GM12878 (cell line): ENCODE results near the gene RNF32. TPM values are rescaled to one million over a fixed set of nuclear protein-coding genes. Genes with fewer than 3 reads are reported as not detected.

ENCODE experiments used
- ATAC-seq: fragments of 200-7000 bp; cut with Tn5 transposase; 3 replicates; pipeline ENCODE4 v1.9.1; 2020; ENCODE audit warnings: mild to moderate bottlenecking, moderate library complexity
- BruUV-seq: library from RNA; stranded (reverse); fragments of 400-500 nt; replicated peaks from 2 replicates; lab custom pipeline; 2021; lab: Mats Ljungman, UMichigan
- CTCF ChIA-PET: fragments of 300-600 bp; sonication (Branson Sonifier 250); formaldehyde crosslinking; extraction: SDS; loops from one replicate; lab custom pipeline; 2021; ENCODE audit warnings: inconsistent platforms; lab: Yijun Ruan, JAX
- POLR2A ChIA-PET: fragments of 350-600 bp; formaldehyde crosslinking; extraction: SDS; loops from one replicate; lab custom pipeline; 2021; ENCODE audit warnings: inconsistent platforms; lab: Charles Lee
- RAD21 ChIA-PET: fragments of 300-600 bp; sonication (Branson Sonifier 250); formaldehyde crosslinking; loops from one replicate; lab custom pipeline; 2023; ENCODE audit warnings: antibody characterized with exemption; ENCODE audit not compliant: unreplicated experiment; lab: Charles Lee
- SMC1A ChIA-PET: fragments of 300-600 bp; sonication (Branson Sonifier 250); formaldehyde crosslinking; loops from one replicate; lab custom pipeline; 2023; ENCODE audit not compliant: unreplicated experiment, uncharacterized antibody; lab: Charles Lee
- DNase-seq: peaks from one replicate; pipeline ENCODE4 v3.0.0-alpha.2; 2011; ENCODE audit warnings: low read depth, low spot score
- FAIRE-seq: peaks from 3 replicates; lab custom pipeline; 2011; peaks lifted over from hg19 to GRCh38; lab: Jason Lieb, UNC
- H2AFZ ChIP-seq: 2 replicates; pipeline ENCODE4 v1.6.0; 2011; ENCODE audit warnings: low read depth, low read length, control low read depth; ENCODE audit not compliant: control insufficient read depth
- H3K27ac ChIP-seq: 2 replicates; pipeline ENCODE4 v1.5.1; 2011; ENCODE audit warnings: control low read depth; ENCODE audit not compliant: control insufficient read depth, insufficient read depth
- H3K27me3 ChIP-seq, 2 experiments: replicated peaks in 1 of 2; 2 replicates each; pipeline versions ENCODE4 v1.6.0 to v1.6.1; 2011; ENCODE audit warnings: low read length in 1 of 2; ENCODE audit not compliant: control insufficient read depth in 2 of 2, insufficient read depth in 2 of 2
- H3K36me3 ChIP-seq, 2 experiments: 2 replicates each; pipeline ENCODE4 v1.5.1; 2011; ENCODE audit warnings: low read length in 1 of 2; ENCODE audit not compliant: control insufficient read depth in 2 of 2, insufficient read depth in 2 of 2
- H3K4me1 ChIP-seq: 2 replicates; pipeline ENCODE4 v1.6.1; 2011; ENCODE audit warnings: mild to moderate bottlenecking, low read length, moderate library complexity, mixed read lengths; ENCODE audit not compliant: control insufficient read depth, insufficient read depth
- H3K4me2 ChIP-seq: 2 replicates; pipeline ENCODE4 v1.6.0; 2011; ENCODE audit warnings: control low read depth; ENCODE audit not compliant: control insufficient read depth, insufficient read depth
- H3K4me3 ChIP-seq: fragments of 200-600 bp; sonication (generic); 2 replicates; pipeline ENCODE4 v1.5.1; 2016
- H3K79me2 ChIP-seq: 2 replicates; pipeline ENCODE4 v1.6.0; 2011; ENCODE audit warnings: low read length; ENCODE audit not compliant: control insufficient read depth, insufficient read depth
- H3K9ac ChIP-seq: 2 replicates; pipeline ENCODE4 v1.8.0; 2011; ENCODE audit warnings: low read length, control low read depth, mixed read lengths; ENCODE audit not compliant: control insufficient read depth, insufficient read depth
- H3K9me3 ChIP-seq: replicated peaks from 3 replicates; pipeline ENCODE4 v1.5.1; 2011; ENCODE audit warnings: mild to moderate bottlenecking, low read length; ENCODE audit not compliant: control insufficient read depth, insufficient read depth
- H4K20me1 ChIP-seq: 2 replicates; pipeline ENCODE4 v1.6.0; 2011; ENCODE audit not compliant: control insufficient read depth, insufficient read depth
- BRCA1 ChIP-seq: IDR thresholded peaks from 2 replicates; pipeline ENCODE4 v1.6.1; 2011; ENCODE audit warnings: low read depth, low read length, improper control_type of control experiment
- REST ChIP-seq: IDR thresholded peaks from 2 replicates; pipeline ENCODE4 v1.6.1; 2012; ENCODE audit warnings: mild to moderate bottlenecking, low read depth, low read length
- SMARCA5 ChIP-seq: fragments of 450-650 bp; IDR thresholded peaks from 2 replicates; pipeline ENCODE4 v1.6.1; 2017; ENCODE audit warnings: mild to moderate bottlenecking
- WGBS: methylation state at CpG from one replicate; pipeline ENCODE4 v1.1.6; 2016; ENCODE audit warnings: low lambda C conversion rate; ENCODE audit not compliant: insufficient replicate concordance, insufficient coverage; ENCODE audit errors: missing lambda C conversion rate; 5-methylcytosine and 5-hydroxymethylcytosine counted together
- in situ Hi-C: fragments of 300-500 bp; cut with MboI; formaldehyde crosslinking; loops from 9 replicates; pipeline ENCODE4 v1.14.3; 2018; ENCODE audit warnings: mixed read lengths
- intact Hi-C: fragments of 100-400 bp; cut with micrococcal nuclease; formaldehyde crosslinking; loops from one replicate; pipeline ENCODE4 v1.14.2; 2022; ENCODE audit not compliant: unreplicated experiment
- polyA plus RNA-seq, 11 experiments: library from polyadenylated mRNA; depleted of rRNA in 4 of 11; unstranded in 6 of 11; stranded (reverse) in 5 of 11; fragments of >200 nt; fragmentation: Nextera tagmentation in 4 of 11; fragmentation: Illumina TruSeq in 1 of 11; extraction: Ambion mirVana in 4 of 11; extraction: Trizol in 1 of 11; gene quantifications; 1 replicate in 1 of 11; 2 replicates in 10 of 11; pipeline versions ENCODE4 v1.2.1 to v1.2.3, GENCODE V29; 2011 to 2016; ENCODE audit warnings: inconsistent platforms in 2 of 11, missing spikeins in 2 of 11, low read depth in 1 of 11
- total RNA-seq, 4 experiments: library from RNA; depleted of rRNA in 3 of 4; stranded (reverse); fragments of >200 nt in 3 of 4; fragmentation: Illumina TruSeq in 1 of 4; extraction: Trizol in 1 of 4; gene quantifications; 2 replicates each; pipeline versions ENCODE4 v1.2.1 to v1.2.3, GENCODE V29; 2013 to 2021

The RNF32 gene
- total and polyA plus RNA-seq, 10 of the 15 experiments (the other 5 are each of a cell fraction or from before 2014, with no cell fraction given) = 2.5 to 7.2 (median 3.7) TPM

DNA sequence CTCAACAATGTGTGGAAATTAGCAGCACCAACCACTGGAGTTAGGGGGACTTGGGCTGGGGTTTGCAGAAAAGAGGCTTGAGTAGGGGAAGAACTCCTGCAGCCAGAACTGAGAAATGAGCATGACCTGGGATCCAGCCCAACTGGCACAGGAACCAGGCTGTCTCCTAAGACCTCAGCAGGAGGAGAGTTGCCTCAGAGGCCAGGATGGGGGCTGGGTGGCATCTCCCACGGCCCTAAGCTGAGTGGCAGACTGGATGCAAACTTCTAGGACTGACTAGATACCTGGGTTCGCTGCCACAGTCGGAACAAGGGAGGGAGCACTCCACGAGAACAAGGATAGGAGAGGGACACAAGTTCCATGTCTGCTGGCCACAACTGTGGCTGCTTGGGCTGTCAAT lies 62.6 kb downstream of the RNF32 start:
- Histone ChIP-seq H3K4me3 (no peak overlapping the region), H3K79me2 (no peaks in the 10 kb centered on the region), H3K36me3 (no peaks in the 10 kb centered on the region; a peak in 2 of 4 replicates), H3K9ac (no peak overlapping the region), H3K27me3 (no peaks in the 10 kb centered on the region), H2AFZ (no peak overlapping the region), H3K27ac (no peak overlapping the region), H3K9me3 (peaks cover 9% of the 10 kb centered on the region; the same call in 2 of the 3 replicates), H3K4me1 (peaks cover 15% of the 10 kb centered on the region), H4K20me1 (no peaks in the 10 kb centered on the region), H3K4me2 (no peak overlapping the region)
- 95% methylated on average over 4 of the region's 4 CpGs for WGBS
- TF ChIP-seq BRCA1 (no peak), REST (no peak), SMARCA5 (no peak)
- ATAC-seq (no peak; the same call in 2 of the 3 replicates), FAIRE-seq (no peak), DNase-seq (no peak)
- ChIA-PET RAD21 (no interaction called here), SMC1A (interaction anchor here (1.1 to 1.7 kb wide), 2 partner anchors 14 to 39 kb away, joined by 3 to 5 read pairs; no protein-coding TSS in a partner anchor), POLR2A (no interaction called here), CTCF (no interaction called here)
- no TSS peak for BruUV-seq
- in situ Hi-C loops = no loop called here
- intact Hi-C loops = no loop called here
